ENCODE results near the gene C1orf167. TPM values are rescaled to one million over a fixed set of nuclear protein-coding genes. Genes with fewer than 3 reads are reported as not detected.
A peak's percentile ranks its signal among the peaks of the same experiment; 100 is the strongest.

The C1orf167 gene, protein sequence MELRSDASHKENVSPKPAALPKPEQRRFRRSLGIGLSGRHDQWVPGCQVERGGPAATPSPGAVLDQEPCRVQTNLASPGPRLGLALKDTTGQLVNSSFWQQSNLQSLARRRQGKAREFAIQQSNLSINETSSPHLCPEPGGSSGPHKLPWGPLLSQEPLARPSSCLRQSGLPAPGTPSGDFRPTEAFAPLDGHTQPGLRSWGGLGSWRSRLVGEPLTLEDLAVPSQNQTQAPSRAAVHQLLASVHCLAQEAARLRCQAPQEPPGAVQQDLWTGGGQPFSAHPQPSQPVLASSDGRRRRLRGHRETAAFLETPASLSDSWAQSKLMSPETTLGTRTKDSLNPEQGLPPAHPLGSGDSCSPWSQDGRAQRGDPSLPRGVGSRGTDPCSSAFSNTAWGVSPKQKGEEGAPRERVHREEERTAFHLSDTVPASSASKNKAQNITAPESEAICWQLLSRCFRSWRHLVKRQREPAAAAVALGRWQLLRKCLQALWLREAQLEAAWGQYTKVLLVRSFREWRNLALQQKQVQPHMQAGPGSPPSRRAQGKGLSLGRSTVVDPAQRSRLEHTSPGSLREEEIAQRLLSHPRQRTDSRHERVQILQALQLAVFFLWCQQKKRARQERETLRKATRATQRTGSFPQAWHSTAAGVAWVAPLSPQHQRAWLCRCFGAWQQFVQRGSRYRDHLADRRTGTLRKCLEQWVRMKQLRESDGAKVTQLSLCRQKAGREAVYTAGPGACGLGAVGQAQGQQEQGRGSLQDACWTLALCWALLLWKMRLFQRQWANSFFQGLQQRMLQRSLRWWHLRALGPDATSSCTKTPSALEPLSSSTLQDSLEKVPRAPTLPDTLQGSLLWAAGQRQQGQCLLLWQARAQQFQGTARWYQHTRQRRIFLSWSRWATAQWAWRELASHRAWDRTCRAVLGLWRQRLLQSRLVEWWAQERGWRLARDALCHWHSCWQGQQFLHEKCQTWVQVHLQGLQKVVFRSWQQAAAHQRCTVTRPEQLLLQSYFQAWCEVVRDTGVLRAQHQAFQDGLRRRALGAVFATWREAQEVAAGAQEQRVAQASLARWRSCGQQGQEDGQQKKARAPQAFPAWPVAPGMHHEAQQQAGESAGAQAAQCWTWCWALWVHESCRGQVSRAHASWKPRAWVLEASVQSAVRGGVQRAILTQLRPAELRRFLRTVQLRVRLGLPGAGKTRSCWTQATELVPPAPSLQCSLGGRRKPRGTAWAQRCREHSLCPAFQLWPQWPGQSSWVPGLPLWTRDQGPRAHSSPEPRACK (N-terminal part only)
- total RNA-seq, result under 1 TPM in 1 of 3 donors, not detected in 2; 0.60 TPM
- long read RNA-seq, donor 1, result 0 reads
- long read RNA-seq, donor 2, partial matches to known transcripts, result 0 of 3 reads
- long read RNA-seq, donor 2, other reads (novel, unspliced or antisense), result 3 of 3 reads

DNA sequence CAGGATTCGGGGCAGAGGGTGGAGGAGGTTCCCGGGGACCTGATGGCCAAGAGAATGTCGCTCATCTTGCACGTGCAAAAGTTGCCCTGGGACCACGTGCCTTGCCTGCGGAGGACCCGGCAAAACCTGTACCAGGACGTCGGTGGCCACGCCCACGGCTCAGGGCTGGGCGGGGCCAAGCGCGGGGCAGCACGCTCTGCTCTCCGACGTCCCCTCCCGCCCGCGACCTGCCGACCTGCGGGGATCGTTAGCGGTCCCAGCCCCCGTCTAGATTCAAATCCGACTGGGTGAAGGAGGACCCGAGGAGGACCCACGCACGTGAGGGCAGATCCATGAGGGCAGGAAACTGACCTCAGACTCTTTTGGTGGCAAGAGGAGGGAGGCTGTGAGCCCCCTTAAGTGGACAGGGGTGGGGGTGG lies at the start of gene C1orf167:
Gene C1orf167 (plus strand): TSS at position 206 of the 419 bp plus-strand sequence. CDS start 2,208 bp downstream, outside the sequence.
- peak in 1 of 3 donors; percentile 15 for DNase-seq
- no peaks in the 10 kb centered on the region for H3K9me3 ChIP-seq
- no peaks in the 10 kb centered on the region for H3K4me1 ChIP-seq (ENCODE audit: low read depth)
- peak; percentile 64 for ATAC-seq
- TF ChIP-seq, protein P1, sequence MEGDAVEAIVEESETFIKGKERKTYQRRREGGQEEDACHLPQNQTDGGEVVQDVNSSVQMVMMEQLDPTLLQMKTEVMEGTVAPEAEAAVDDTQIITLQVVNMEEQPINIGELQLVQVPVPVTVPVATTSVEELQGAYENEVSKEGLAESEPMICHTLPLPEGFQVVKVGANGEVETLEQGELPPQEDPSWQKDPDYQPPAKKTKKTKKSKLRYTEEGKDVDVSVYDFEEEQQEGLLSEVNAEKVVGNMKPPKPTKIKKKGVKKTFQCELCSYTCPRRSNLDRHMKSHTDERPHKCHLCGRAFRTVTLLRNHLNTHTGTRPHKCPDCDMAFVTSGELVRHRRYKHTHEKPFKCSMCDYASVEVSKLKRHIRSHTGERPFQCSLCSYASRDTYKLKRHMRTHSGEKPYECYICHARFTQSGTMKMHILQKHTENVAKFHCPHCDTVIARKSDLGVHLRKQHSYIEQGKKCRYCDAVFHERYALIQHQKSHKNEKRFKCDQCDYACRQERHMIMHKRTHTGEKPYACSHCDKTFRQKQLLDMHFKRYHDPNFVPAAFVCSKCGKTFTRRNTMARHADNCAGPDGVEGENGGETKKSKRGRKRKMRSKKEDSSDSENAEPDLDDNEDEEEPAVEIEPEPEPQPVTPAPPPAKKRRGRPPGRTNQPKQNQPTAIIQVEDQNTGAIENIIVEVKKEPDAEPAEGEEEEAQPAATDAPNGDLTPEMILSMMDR (IDR thresholded peaks at IDR 0.05), result no peak
- H3K36me3 ChIP-seq (ENCODE audit: low read depth), result no peaks in the 10 kb centered on the region
- no peak within 1 kb of the TSS for H3K4me3 ChIP-seq
- intact Hi-C loops (cut with DNase I, micrococcal nuclease), result no loop called here

DNA sequence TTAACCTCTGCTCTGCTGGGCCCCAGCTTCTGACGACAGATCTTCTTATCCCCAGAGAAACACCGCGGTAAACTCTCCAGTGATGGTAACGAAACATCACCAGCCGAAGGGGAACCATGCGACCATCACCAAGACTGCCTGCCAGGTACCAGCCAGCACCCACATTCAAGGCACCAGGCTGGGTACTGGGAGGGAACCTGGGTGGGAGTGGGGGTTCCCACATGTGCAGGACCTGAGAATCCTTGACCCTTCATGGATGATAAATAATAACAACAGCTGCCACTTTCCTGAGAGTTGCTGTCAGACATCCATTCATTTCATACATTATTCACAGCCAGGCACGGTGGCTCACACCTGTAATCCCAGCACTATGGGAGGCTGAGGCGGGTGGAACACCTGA lies 49.7 kb upstream of the C1orf167 start:
- no peak for ATAC-seq
- no peaks in the 10 kb centered on the region for H3K9me3 ChIP-seq
- H3K36me3 ChIP-seq (ENCODE audit: low read depth), result no peaks in the 10 kb centered on the region
- H3K4me3 ChIP-seq, result no peak overlapping the region
- DNase-seq, result no peak
- intact Hi-C loops (cut with DNase I, micrococcal nuclease), result loop anchor here in 1 of 2 donors (10.0 kb wide), 1 partner anchor 67 kb away; no protein-coding TSS in a partner anchor
- no peaks in the 10 kb centered on the region for H3K4me1 ChIP-seq (ENCODE audit: low read depth)
- TF ChIP-seq, protein P1 (IDR thresholded peaks at IDR 0.05), result no peak

DNA sequence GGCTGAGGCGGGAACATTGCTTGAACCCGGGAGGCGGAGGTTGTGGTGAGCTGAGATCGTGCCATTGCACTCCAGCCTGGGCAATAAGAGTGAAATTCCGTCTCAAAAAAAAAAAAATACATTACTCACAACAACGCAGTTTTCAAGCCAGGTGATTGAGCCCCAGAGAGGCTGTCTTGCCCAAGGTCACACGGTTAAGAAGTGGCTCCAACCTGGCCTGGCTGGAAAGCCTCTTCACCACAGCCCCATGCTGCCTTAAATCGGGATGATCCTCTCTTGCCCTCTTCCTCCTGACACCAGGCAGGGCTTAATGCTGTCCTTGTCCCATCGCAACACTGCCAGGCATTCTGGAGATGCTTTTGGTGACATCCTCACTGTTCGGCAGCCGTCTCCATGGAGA lies 48.9 kb upstream of the C1orf167 start:
- DNase-seq (no peak), ATAC-seq (no peak)
- Histone ChIP-seq H3K4me1 (ENCODE audit: low read depth) (no peaks in the 10 kb centered on the region), H3K4me3 (no peak overlapping the region), H3K36me3 (ENCODE audit: low read depth) (no peaks in the 10 kb centered on the region), H3K9me3 (no peaks in the 10 kb centered on the region)
- intact Hi-C loops (cut with DNase I, micrococcal nuclease), result loop anchor here in 1 of 2 donors (10.0 kb wide), 1 partner anchor 68 kb away; no protein-coding TSS in a partner anchor
- TF ChIP-seq, protein P1 (IDR thresholded peaks at IDR 0.05), result no peak

DNA sequence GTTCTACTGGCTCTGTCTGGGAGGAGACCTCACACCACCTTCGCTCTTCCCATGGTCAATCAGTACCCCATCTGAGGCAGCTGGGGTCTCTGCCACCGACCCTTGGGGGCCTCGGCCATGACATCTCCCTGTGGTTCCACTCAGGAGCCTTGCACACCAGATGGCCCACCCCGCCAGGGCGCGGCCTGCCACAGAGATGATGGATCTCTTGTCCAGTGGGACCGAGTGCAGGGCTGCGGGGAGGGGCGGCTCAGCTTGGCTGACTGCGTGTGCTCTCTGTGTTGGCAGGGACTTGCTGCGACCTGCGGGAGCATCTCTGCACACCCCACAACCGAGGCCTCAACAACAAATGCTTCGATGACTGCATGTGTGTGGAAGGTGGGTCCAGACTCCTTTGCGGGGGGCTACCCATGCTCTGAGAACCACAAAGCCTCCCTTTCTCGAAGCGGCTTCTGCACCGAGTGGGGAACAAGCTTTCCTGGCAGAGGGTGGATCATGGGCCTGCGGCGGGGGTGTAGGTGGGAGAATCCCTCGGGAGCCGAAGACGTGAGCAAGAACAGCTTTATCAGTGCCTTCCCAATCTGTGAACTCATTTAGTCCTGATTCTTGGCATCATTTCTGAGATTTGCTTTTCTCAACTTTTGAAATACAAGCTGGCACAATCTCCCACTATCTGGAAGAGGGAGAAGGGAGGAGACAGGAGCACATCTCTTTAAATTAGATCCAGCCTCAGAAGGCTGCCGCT lies 47.0 kb upstream of the C1orf167 start:
- Histone ChIP-seq H3K36me3 (ENCODE audit: low read depth) (no peaks in the 10 kb centered on the region), H3K4me3 (no peak overlapping the region), H3K4me1 (ENCODE audit: low read depth) (no peaks in the 10 kb centered on the region), H3K9me3 (no peaks in the 10 kb centered on the region)
- ATAC-seq (no peak), DNase-seq (no peak)
- TF ChIP-seq, protein P1 (IDR thresholded peaks at IDR 0.05), result no peak
- intact Hi-C loops (cut with DNase I, micrococcal nuclease), result loop anchor here in 1 of 2 donors (10.0 kb wide), 1 partner anchor 70 kb away; no protein-coding TSS in a partner anchor
